HG03066 (cell line): ENCODE data around the gene TAAR1.
"Not testable (repeated sequence)": the region's sequence is repeated elsewhere in the genome, so short reads cannot be mapped to it uniquely, and the experiment has no call there.

Experiments used
- ATAC-seq: cut with Tn5 transposase; IDR thresholded peaks from one replicate; pipeline ENCODE4 v1.9.1; 2021; ENCODE audit warnings: low read depth; ENCODE audit not compliant: unreplicated experiment

Gene TAAR1

GRCh38 chr6:132600900-132601299 is 58.1 kb downstream of the TAAR1 start:
- ATAC-seq: not testable (repeated sequence)

- peak; percentile 89 for ATAC-seq
Observed at GRCh38 chr6:132598473-132598872, 60.5 kb downstream of the TAAR1 start.

GRCh38 chr6:132596201-132596600 is 62.8 kb downstream of the TAAR1 start:
- no peak for ATAC-seq
